Kidney (tissue), 14 donors: ENCODE data around the gene EEFSEC. TPM values are rescaled to one million over a fixed set of nuclear protein-coding genes. Genes with fewer than 3 reads are reported as not detected.

Experiments
- DNase-seq, 5 donors: peaks; one replicate each; pipeline ENCODE4 v3.0.0-alpha.2; 2013 to 2020
- FAIRE-seq: peaks from 2 replicates; lab custom pipeline; 2012; peaks lifted over from hg19 to GRCh38; lab: Jason Lieb, UNC
- H3K27ac ChIP-seq, 2 donors: one replicate each; pipeline ENCODE4 v1.7.0; 2013; ENCODE audit warnings: low read depth in 2 of 2, low read length in 2 of 2, inconsistent platforms in 1 of 2
- H3K27me3 ChIP-seq: one replicate; pipeline ENCODE4 v1.7.1; 2013; ENCODE audit warnings: low read length, inconsistent platforms; ENCODE audit not compliant: control insufficient read depth, insufficient read depth
- H3K36me3 ChIP-seq, 3 donors: one replicate each; pipeline versions ENCODE4 v1.7.0 to v1.7.1; 2013; ENCODE audit warnings: low read length in 3 of 3, control low read depth in 1 of 3, inconsistent platforms in 1 of 3; ENCODE audit not compliant: insufficient read depth in 3 of 3, control insufficient read depth in 2 of 3
- H3K4me1 ChIP-seq, 3 donors: one replicate each; pipeline versions ENCODE4 v1.7.0 to v1.7.1; 2013; ENCODE audit warnings: low read length in 3 of 3, inconsistent platforms in 1 of 3, low read depth in 1 of 3; ENCODE audit not compliant: control insufficient read depth in 2 of 3, insufficient read depth in 2 of 3
- H3K4me3 ChIP-seq, 3 donors: one replicate each; pipeline versions ENCODE4 v1.7.0 to v1.8.1; 2013; ENCODE audit warnings: low read length in 3 of 3, control low read depth in 1 of 3, inconsistent platforms in 1 of 3
- H3K9ac ChIP-seq, 3 donors: one replicate each; pipeline versions ENCODE4 v1.7.0 to v1.7.1; 2013; ENCODE audit warnings: low read length in 3 of 3, control low read depth in 1 of 3, inconsistent platforms in 1 of 3
- H3K9me3 ChIP-seq, 3 donors: one replicate each; pipeline versions ENCODE4 v1.7.0 to v1.7.1; 2013; ENCODE audit warnings: low read length in 3 of 3, control low read depth in 1 of 3, inconsistent platforms in 1 of 3; ENCODE audit not compliant: control insufficient read depth in 2 of 3, insufficient read depth in 1 of 3
- CTCF ChIP-seq: IDR thresholded peaks from 3 replicates; pipeline ENCODE4 v1.5.1; 2012; ENCODE audit warnings: mild to moderate bottlenecking, moderate library complexity, borderline replicate concordance; ENCODE audit not compliant: insufficient read depth; ENCODE audit errors: extremely low read depth
- intact Hi-C: fragments of 100-400 bp; cut with DNase I; formaldehyde crosslinking; loops from one replicate; pipeline ENCODE4 v1.11.1; 2022
- polyA plus RNA-seq: library from polyadenylated mRNA; stranded (reverse); fragments of 350-450 nt; fragmentation: Illumina TruSeq; extraction: RNeasy Lipid Tissue Mini Kit (QIAGEN cat#74804); gene quantifications from one replicate; pipeline ENCODE4 v1.2.3, GENCODE V29; 2014; ENCODE audit warnings: low read depth, low replicate concordance; ENCODE audit not compliant: insufficient read depth
- total RNA-seq: library from RNA; stranded (reverse); fragmentation: NEBNext Ultra II Directional; extraction: Animal tissue kit (Norgen Biotek cat#: 25700); gene quantifications from one replicate; pipeline ENCODE4 v1.2.1, GENCODE V29; 2021
- donor health status: control.
- donor health status: control.
- donor health status: control.
- donor health status: control.
- donor health status: control.
- donor health status: DM: yes; HTN: yes; CAD: no.
- donor health status: Normal renal cell carcinoma (clear cell type).

EEFSEC gene
- total and polyA plus RNA-seq, 2 donors from 2014 or later, result 15.2 to 23.2 TPM

- no peak for TF ChIP-seq CTCF
- DNase-seq, result no peak
Observed at GRCh38 chr3:128419311-128419710, 266.0 kb downstream of the EEFSEC start.

GRCh38 chr3:128420289-128420688 is 267.0 kb downstream of the EEFSEC start:
- Histone ChIP-seq H3K9me3 (no peaks in the 10 kb centered on the region), H3K4me3 (no peak overlapping the region), H3K27me3 (no peaks in the 10 kb centered on the region), H3K36me3 (no peaks in the 10 kb centered on the region), H3K9ac (no peak overlapping the region), H3K4me1 (peaks cover 0 to 4% (median 0%) of the 10 kb centered on the region in 3 donors), H3K27ac (no peak overlapping the region)
- intact Hi-C loops, result no loop called here
- DNase-seq (peak in 1 of 5 donors; percentile 62), FAIRE-seq (no peak)
- TF ChIP-seq CTCF, result no peak

More at GRCh38 chr3:128419311-128419710, 266.0 kb downstream of the EEFSEC start:
- H3K27ac ChIP-seq, result no peak overlapping the region
- intact Hi-C loops, result no loop called here
- H3K4me3 ChIP-seq, result no peak overlapping the region
- H3K36me3 ChIP-seq, result no peaks in the 10 kb centered on the region
- peaks cover 0 to 4% (median 0%) of the 10 kb centered on the region in 3 donors for H3K4me1 ChIP-seq
- H3K9me3 ChIP-seq, result no peaks in the 10 kb centered on the region
- no peak for FAIRE-seq
- no peak overlapping the region for H3K9ac ChIP-seq
- no peaks in the 10 kb centered on the region for H3K27me3 ChIP-seq

GRCh38 chr3:128420720-128421438 is 267.6 kb downstream of the EEFSEC start:
- TF ChIP-seq CTCF, result no peak
- no peak overlapping the region for H3K27ac ChIP-seq
- H3K4me1 ChIP-seq, result peaks cover 0 to 5% (median 0%) of the 10 kb centered on the region in 3 donors
- no peaks in the 10 kb centered on the region for H3K9me3 ChIP-seq
- no peak for DNase-seq
- peak overlapping the region in 1 of 3 donors; percentile 7 for H3K9ac ChIP-seq
- no peaks in the 10 kb centered on the region for H3K27me3 ChIP-seq
- intact Hi-C loops, result no loop called here
- no peaks in the 10 kb centered on the region for H3K36me3 ChIP-seq
- H3K4me3 ChIP-seq, result no peak overlapping the region
- FAIRE-seq, result no peak

- H3K4me3 ChIP-seq, result no peak overlapping the region
- no peak overlapping the region for H3K27ac ChIP-seq
- DNase-seq (peak in 4 of 5 donors; percentile 64 to 72 (median 68)), FAIRE-seq (no peak)
- H3K9me3 ChIP-seq, result no peaks in the 10 kb centered on the region
- H3K4me1 ChIP-seq, result peaks cover 0 to 9% (median 0%) of the 10 kb centered on the region in 3 donors
- no peaks in the 10 kb centered on the region for H3K27me3 ChIP-seq
- no peak for TF ChIP-seq CTCF
- H3K9ac ChIP-seq, result no peak overlapping the region
- no peaks in the 10 kb centered on the region for H3K36me3 ChIP-seq
- intact Hi-C loops, result no loop called here
Observed at GRCh38 chr3:128421439-128421836, 268.2 kb downstream of the EEFSEC start.
